ENCODE results near the gene DRGX.

- TF ChIP-seq CTCF (conservative IDR thresholded peaks at IDR 0.05; ENCODE audit: low read depth, low read length) (no peak), SMC3 (IDR thresholded peaks at IDR 0.05; ENCODE audit: low read depth, low read length) (no peak), RFX5 (IDR thresholded peaks at IDR 0.05; ENCODE audit: low read depth, low read length) (no peak), POLR2A (IDR thresholded peaks at IDR 0.05; ENCODE audit: low read depth, low read length) (no peak), USF2 (IDR thresholded peaks at IDR 0.05; ENCODE audit: low read depth, low read length) (no peak), MXI1 (IDR thresholded peaks at IDR 0.05; ENCODE audit: borderline replicate concordance, low read depth, low read length) (no peak), MAFK (IDR thresholded peaks at IDR 0.05; ENCODE audit: low read depth, low read length) (no peak), CEBPB (IDR thresholded peaks at IDR 0.05; ENCODE audit: low read depth, low read length) (no peak)
Observed at GRCh38 chr10:49385939-49386922, 9.7 kb downstream of the DRGX start.

All from IMR-90 (cell line).